Measurements from ENCODE around the gene MYRFL.

The MYRFL gene

GRCh38 chr12:69932676-69933552 is 107.9 kb downstream of the MYRFL start:
- no peak for DNase-seq (ENCODE audit: low read depth in 2 of 2)

GRCh38 chr12:69934011-69934410 is 109.0 kb downstream of the MYRFL start:
- DNase-seq (ENCODE audit: low read depth in 2 of 2): no peak

- no peak for DNase-seq (ENCODE audit: low read depth in 2 of 2)
Measured at GRCh38 chr12:69935651-69936100, 110.6 kb downstream of the MYRFL start.

- DNase-seq (ENCODE audit: low read depth in 2 of 2): no peak
Measured at GRCh38 chr12:69936214-69936731, 111.2 kb downstream of the MYRFL start.

GRCh38 chr12:69936766-69937165 is 111.7 kb downstream of the MYRFL start:
- no peak for DNase-seq (ENCODE audit: low read depth in 2 of 2)

GRCh38 chr12:69947123-69947522 is 122.1 kb downstream of the MYRFL start:
- no peak for DNase-seq (ENCODE audit: low read depth in 2 of 2)

- no peak for DNase-seq (ENCODE audit: low read depth in 2 of 2)
Measured at GRCh38 chr12:69947897-69948296, 122.9 kb downstream of the MYRFL start.

GRCh38 chr12:69948851-69949250 is 123.8 kb downstream of the MYRFL start:
- DNase-seq (ENCODE audit: low read depth in 2 of 2): no peak

- DNase-seq (ENCODE audit: low read depth in 2 of 2): no peak
Measured at GRCh38 chr12:69949311-69950002, 124.4 kb downstream of the MYRFL start.

GRCh38 chr12:69951108-69951507 is 126.1 kb downstream of the MYRFL start:
- DNase-seq (ENCODE audit: low read depth in 2 of 2): no peak

GRCh38 chr12:69952890-69953289 is 127.9 kb downstream of the MYRFL start:
- DNase-seq (ENCODE audit: low read depth in 2 of 2): no peak

- no peak for DNase-seq (ENCODE audit: low read depth in 2 of 2)
Measured at GRCh38 chr12:69961246-69961645, 136.2 kb downstream of the MYRFL start.

- DNase-seq (ENCODE audit: low read depth in 2 of 2): no peak
Measured at GRCh38 chr12:69966409-69966808, 141.4 kb downstream of the MYRFL start.

- DNase-seq (ENCODE audit: low read depth in 2 of 2): no peak
Measured at GRCh38 chr12:69966839-69967238, 141.8 kb downstream of the MYRFL start.

GRCh38 chr12:69969011-69969410 is 144.0 kb downstream of the MYRFL start:
- no peak for DNase-seq (ENCODE audit: low read depth in 2 of 2)

- DNase-seq (ENCODE audit: low read depth in 2 of 2): no peak
Measured at GRCh38 chr12:69972136-69972535, 147.1 kb downstream of the MYRFL start.

- no peak for DNase-seq (ENCODE audit: low read depth in 2 of 2)
Measured at GRCh38 chr12:69978020-69978419, 153.0 kb downstream of the MYRFL start.

GRCh38 chr12:69981881-69982475 is 157.0 kb downstream of the MYRFL start:
- DNase-seq (ENCODE audit: low read depth in 2 of 2): no peak

- no peak for DNase-seq (ENCODE audit: low read depth in 2 of 2)
Measured at GRCh38 chr12:69984241-69984640, 159.2 kb downstream of the MYRFL start.

- no peak for DNase-seq (ENCODE audit: low read depth in 2 of 2)
Measured at GRCh38 chr12:69985656-69986055, 160.6 kb downstream of the MYRFL start.

- DNase-seq (ENCODE audit: low read depth in 2 of 2): no peak
Measured at GRCh38 chr12:69986114-69986513, 161.1 kb downstream of the MYRFL start.

- no peak for DNase-seq (ENCODE audit: low read depth in 2 of 2)
Measured at GRCh38 chr12:69987579-69988091, 162.6 kb downstream of the MYRFL start.

Data from stimulated activated CD4-positive, alpha-beta T cell treated with anti-CD3 and anti-CD28 coated beads, Interleukin-1b, Interleukin-23, amount 100 ng/mL, for 4 hours (primary cell).